ENCODE measurements around the gene LRPAP1.
"Not testable (repeated sequence)": the region's sequence is repeated elsewhere in the genome, so short reads cannot be mapped to it uniquely, and the experiment has no call there.

The LRPAP1 gene

DNA sequence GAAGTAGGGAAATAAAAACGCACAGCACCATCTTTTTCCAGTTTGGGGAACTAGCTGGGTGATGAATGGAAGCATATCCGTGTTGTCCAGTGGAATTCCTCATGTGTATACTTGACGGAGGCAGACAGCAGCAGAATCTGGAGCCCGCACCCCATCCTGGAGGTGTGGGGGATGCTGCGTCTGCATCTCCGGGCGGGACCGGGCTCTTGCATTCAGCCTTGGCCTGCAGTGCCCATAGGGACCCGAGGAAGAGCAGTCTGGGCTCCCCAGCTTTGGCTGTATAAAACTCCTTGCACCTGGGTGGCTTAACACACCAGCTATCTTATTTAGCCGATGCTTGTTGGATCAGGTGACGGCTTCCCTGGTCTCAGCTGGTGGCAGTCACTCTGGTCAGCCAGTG, 39.7 kb upstream of the LRPAP1 start:
- ChIA-PET CTCF (no interaction called here), POLR2A (no interaction called here)
- Histone ChIP-seq H3K36me3 (ENCODE audit: control insufficient read depth in 2 of 2, insufficient read depth in 1 of 2, low read length in 2 of 2) (no peaks in the 10 kb centered on the region), H3K4me1 (ENCODE audit: control insufficient read depth, insufficient read depth, low read length) (no peaks in the 10 kb centered on the region), H3K9me3 (ENCODE audit: control insufficient read depth, insufficient read depth, low read depth, low read length) (no peaks in the 10 kb centered on the region), H3K27ac (ENCODE audit: extremely low read depth, low read depth, low read length) (no peak overlapping the region), H3K4me3 (ENCODE audit: low read depth, low read length) (no peak overlapping the region)
- TF ChIP-seq KLF16 (tag by site-specific recombination; IDR thresholded peaks at IDR 0.05) (no peak), BCL11A (tag by site-specific recombination; IDR thresholded peaks at IDR 0.05; ENCODE audit: low read depth) (no peak), PRDM1 (tag by site-specific recombination; IDR thresholded peaks at IDR 0.05) (no peak)
- TF ChIP-seq, protein P1, sequence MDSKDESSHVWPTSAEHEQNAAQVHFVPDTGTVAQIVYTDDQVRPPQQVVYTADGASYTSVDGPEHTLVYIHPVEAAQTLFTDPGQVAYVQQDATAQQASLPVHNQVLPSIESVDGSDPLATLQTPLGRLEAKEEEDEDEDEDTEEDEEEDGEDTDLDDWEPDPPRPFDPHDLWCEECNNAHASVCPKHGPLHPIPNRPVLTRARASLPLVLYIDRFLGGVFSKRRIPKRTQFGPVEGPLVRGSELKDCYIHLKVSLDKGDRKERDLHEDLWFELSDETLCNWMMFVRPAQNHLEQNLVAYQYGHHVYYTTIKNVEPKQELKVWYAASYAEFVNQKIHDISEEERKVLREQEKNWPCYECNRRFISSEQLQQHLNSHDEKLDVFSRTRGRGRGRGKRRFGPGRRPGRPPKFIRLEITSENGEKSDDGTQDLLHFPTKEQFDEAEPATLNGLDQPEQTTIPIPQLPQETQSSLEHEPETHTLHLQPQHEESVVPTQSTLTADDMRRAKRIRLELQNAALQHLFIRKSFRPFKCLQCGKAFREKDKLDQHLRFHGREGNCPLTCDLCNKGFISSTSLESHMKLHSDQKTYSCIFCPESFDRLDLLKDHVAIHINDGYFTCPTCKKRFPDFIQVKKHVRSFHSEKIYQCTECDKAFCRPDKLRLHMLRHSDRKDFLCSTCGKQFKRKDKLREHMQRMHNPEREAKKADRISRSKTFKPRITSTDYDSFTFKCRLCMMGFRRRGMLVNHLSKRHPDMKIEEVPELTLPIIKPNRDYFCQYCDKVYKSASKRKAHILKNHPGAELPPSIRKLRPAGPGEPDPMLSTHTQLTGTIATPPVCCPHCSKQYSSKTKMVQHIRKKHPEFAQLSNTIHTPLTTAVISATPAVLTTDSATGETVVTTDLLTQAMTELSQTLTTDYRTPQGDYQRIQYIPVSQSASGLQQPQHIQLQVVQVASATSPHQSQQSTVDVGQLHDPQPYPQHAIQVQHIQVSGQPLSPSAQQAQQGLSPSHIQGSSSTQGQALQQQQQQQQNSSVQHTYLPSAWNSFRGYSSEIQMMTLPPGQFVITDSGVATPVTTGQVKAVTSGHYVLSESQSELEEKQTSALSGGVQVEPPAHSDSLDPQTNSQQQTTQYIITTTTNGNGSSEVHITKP (tag by site-specific recombination; IDR thresholded peaks at IDR 0.05): no peak

DNA sequence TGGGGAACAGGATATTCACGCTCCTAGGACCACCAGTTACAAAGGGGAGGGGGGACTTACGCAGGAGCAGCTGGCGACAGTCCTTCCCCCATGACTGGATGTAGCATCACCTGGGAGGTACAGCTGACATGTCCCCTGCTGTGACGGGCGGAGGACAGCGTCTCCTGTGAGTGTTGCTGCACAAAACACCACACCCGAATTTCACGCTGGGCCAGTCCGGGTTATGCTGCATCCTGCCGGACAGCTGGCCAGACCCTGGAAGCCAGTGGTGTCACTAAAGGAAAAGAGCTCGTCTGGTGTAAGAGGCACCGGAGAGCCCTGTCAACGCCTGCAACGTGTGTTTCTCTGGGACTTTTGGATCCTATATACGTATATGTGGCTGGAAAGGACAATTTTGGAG, 38.7 kb upstream of the LRPAP1 start:
- H3K4me1 ChIP-seq (ENCODE audit: control insufficient read depth, insufficient read depth, low read length); H3K36me3 ChIP-seq (ENCODE audit: control insufficient read depth in 2 of 2, insufficient read depth in 1 of 2, low read length in 2 of 2); CTCF ChIA-PET; H3K4me3 ChIP-seq (ENCODE audit: low read depth, low read length); H3K27ac ChIP-seq (ENCODE audit: extremely low read depth, low read depth, low read length); H3K9me3 ChIP-seq (ENCODE audit: control insufficient read depth, insufficient read depth, low read depth, low read length); POLR2A ChIA-PET: not testable (repeated sequence)

DNA sequence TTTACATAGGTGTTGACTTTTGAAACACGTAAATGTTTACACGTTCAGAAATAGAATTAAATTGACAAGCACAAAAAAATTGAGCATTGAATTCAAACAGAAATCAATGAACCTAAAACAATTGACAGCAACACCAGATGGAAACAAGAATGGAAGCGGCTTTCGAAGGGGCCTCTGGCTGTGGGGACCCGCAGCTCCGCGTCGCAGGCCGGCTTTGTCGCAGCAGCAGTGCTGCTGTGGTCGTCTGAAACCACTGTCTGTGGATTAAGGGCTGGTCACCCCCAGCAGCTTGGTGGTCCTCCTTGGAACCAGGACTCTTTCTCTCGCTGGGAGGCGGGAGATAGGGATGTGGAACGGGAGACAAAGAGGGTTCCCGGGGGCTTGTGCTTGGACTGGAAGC, 37.4 kb upstream of the LRPAP1 start:
- H3K36me3 ChIP-seq (ENCODE audit: control insufficient read depth in 2 of 2, insufficient read depth in 1 of 2, low read length in 2 of 2); CTCF ChIA-PET: not testable (repeated sequence)

DNA sequence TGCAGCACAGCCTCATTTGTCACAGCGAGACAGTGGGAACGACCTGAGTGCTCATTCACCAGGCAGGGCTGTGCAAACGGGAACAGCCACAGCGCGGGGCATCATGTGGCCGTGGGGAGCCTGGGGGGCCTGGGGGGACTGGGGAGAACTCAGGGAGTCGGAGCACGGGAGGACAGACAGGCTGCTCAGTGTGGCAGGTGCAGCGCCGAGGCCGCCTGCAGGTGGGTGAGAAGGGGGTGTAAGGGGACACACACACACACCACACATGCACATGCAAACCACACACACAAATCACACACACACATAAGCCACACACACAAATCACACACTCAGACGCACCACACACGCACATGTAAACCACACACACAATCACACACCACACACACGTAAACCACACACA, 34.5 kb upstream of the LRPAP1 start:
- POLR2A ChIA-PET; H3K4me3 ChIP-seq (ENCODE audit: low read depth, low read length); H3K27ac ChIP-seq (ENCODE audit: extremely low read depth, low read depth, low read length): not testable (repeated sequence)

More for the DNA sequence above, 37.4 kb upstream of the LRPAP1 start:
- H3K4me3 ChIP-seq (ENCODE audit: low read depth, low read length); H3K4me1 ChIP-seq (ENCODE audit: control insufficient read depth, insufficient read depth, low read length); POLR2A ChIA-PET; H3K9me3 ChIP-seq (ENCODE audit: control insufficient read depth, insufficient read depth, low read depth, low read length); H3K27ac ChIP-seq (ENCODE audit: extremely low read depth, low read depth, low read length): not testable (repeated sequence)

DNA sequence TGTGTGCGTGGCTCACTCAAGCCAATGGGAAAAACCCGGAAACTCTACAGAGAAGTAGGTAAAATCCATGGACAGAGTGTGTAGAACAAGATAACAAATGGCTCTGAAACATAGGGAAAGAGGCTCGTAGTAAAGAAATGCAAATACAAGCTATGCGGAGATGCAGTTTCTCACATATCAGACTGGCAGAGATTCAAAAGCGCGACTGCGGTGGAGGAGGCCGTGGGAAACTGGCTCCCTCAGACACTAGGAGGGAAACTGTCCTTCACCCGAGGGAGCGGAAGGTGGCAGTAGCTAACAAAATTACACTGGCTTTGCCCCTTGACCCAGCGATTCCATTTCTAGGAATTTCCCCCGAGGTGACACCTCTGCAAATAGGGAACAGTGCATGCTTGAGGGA, 34.1 kb upstream of the LRPAP1 start:
- TF ChIP-seq, protein P2, sequence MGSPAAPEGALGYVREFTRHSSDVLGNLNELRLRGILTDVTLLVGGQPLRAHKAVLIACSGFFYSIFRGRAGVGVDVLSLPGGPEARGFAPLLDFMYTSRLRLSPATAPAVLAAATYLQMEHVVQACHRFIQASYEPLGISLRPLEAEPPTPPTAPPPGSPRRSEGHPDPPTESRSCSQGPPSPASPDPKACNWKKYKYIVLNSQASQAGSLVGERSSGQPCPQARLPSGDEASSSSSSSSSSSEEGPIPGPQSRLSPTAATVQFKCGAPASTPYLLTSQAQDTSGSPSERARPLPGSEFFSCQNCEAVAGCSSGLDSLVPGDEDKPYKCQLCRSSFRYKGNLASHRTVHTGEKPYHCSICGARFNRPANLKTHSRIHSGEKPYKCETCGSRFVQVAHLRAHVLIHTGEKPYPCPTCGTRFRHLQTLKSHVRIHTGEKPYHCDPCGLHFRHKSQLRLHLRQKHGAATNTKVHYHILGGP (tag by site-specific recombination; IDR thresholded peaks at IDR 0.05): peak; percentile 29; the same call in 1 of the 2 replicates
- H3K36me3 ChIP-seq (ENCODE audit: control insufficient read depth in 2 of 2, insufficient read depth in 1 of 2, low read length in 2 of 2); H3K4me1 ChIP-seq (ENCODE audit: control insufficient read depth, insufficient read depth, low read length); H3K27ac ChIP-seq (ENCODE audit: extremely low read depth, low read depth, low read length); H3K4me3 ChIP-seq (ENCODE audit: low read depth, low read length); H3K9me3 ChIP-seq (ENCODE audit: control insufficient read depth, insufficient read depth, low read depth, low read length); POLR2A ChIA-PET: not testable (repeated sequence)
- CTCF ChIA-PET: interaction anchor here (0.6 to 0.7 kb wide), 3 partner anchors 184 to 664 kb away, joined by 3 to 5 read pairs (median 3); no protein-coding TSS in a partner anchor

More for the DNA sequence above, 34.5 kb upstream of the LRPAP1 start:
- CTCF ChIA-PET: interaction anchor here (0.7 kb wide), 1 partner anchor 184 kb away, joined by 3 read pairs; no protein-coding TSS in a partner anchor
- H3K4me1 ChIP-seq (ENCODE audit: control insufficient read depth, insufficient read depth, low read length); H3K9me3 ChIP-seq (ENCODE audit: control insufficient read depth, insufficient read depth, low read depth, low read length); H3K36me3 ChIP-seq (ENCODE audit: control insufficient read depth in 2 of 2, insufficient read depth in 1 of 2, low read length in 2 of 2): not testable (repeated sequence)

DNA sequence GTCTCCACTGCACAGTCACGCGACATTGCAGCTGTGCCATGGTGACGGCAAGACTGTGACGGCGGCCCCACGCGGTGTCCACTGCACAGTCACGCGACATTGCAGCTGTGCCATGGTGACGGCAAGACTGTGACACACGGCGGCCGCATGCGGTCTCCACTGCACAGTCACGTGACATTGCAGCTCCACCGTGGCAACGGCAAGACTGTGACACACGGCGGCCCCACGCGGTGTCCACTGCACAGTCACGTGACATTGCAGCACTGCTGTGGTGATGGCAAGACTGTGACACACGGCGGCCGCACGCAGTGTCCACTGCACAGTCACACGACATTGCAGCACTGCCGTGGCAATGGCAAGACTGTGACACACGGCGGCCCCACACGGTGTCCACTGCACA, 32.7 kb upstream of the LRPAP1 start:
- H3K4me3 ChIP-seq (ENCODE audit: low read depth, low read length); CTCF ChIA-PET; H3K4me1 ChIP-seq (ENCODE audit: control insufficient read depth, insufficient read depth, low read length); H3K9me3 ChIP-seq (ENCODE audit: control insufficient read depth, insufficient read depth, low read depth, low read length); H3K36me3 ChIP-seq (ENCODE audit: control insufficient read depth in 2 of 2, insufficient read depth in 1 of 2, low read length in 2 of 2); POLR2A ChIA-PET; H3K27ac ChIP-seq (ENCODE audit: extremely low read depth, low read depth, low read length): not testable (repeated sequence)

Data from HEK293 (cell line).